IMR-90 (cell line): Measurements from ENCODE around the gene XPO6. TPM values are rescaled to one million over a fixed set of nuclear protein-coding genes. Genes with fewer than 3 reads are reported as not detected.

Experiments used
- ATAC-seq: fragments of 200-7000 bp; cut with Tn5 transposase; 2 replicates; pipeline ENCODE4 v1.9.1; 2020; ENCODE audit warnings: low read depth, mild to moderate bottlenecking, moderate library complexity
- BruUV-seq: library from RNA; stranded (reverse); fragments of 400-500 nt; replicated peaks from 2 replicates; lab custom pipeline; 2021; lab: Mats Ljungman, UMichigan
- CTCF ChIA-PET: fragments of 300-600 bp; formaldehyde crosslinking; extraction: SDS; loops from one replicate; lab custom pipeline; 2021; ENCODE audit warnings: antibody characterized with exemption; lab: Yijun Ruan, JAX
- POLR2A ChIA-PET: fragments of 300-600 bp; sonication (Branson Sonifier 250); formaldehyde crosslinking; loops from one replicate; lab custom pipeline; 2022; ENCODE audit warnings: antibody characterized with exemption; ENCODE audit not compliant: unreplicated experiment; lab: Charles Lee
- DNase-seq: peaks from one replicate; pipeline ENCODE4 v3.0.0; 2013
- H2AFZ ChIP-seq: replicated peaks from 2 replicates; pipeline ENCODE3; 2013; ENCODE audit warnings: low read length, mild to moderate bottlenecking; ENCODE audit not compliant: poor library complexity
- H2AK5ac ChIP-seq: 2 replicates; pipeline ENCODE4 v1.6.1; 2013; ENCODE audit warnings: low read depth, low read length, inconsistent platforms
- H2AK9ac ChIP-seq: replicated peaks from 2 replicates; pipeline ENCODE3; 2013; ENCODE audit warnings: mild to moderate bottlenecking, low read depth, low read length, moderate library complexity; ENCODE audit not compliant: poor library complexity
- H2BK120ac ChIP-seq: 2 replicates; pipeline ENCODE4 v1.6.1; 2013; ENCODE audit warnings: low read depth, low read length, inconsistent platforms
- H2BK15ac ChIP-seq: 3 replicates; pipeline ENCODE4 v1.6.1; 2013; ENCODE audit warnings: low read depth, low read length, inconsistent platforms
- H2BK20ac ChIP-seq: 2 replicates; pipeline ENCODE4 v1.6.1; 2013; ENCODE audit warnings: low read depth, mild to moderate bottlenecking, inconsistent platforms, low read length, moderate library complexity
- H2BK5ac ChIP-seq: 2 replicates; pipeline ENCODE4 v1.6.1; 2013; ENCODE audit warnings: mild to moderate bottlenecking, low read depth, low read length, inconsistent platforms; ENCODE audit not compliant: poor library complexity, severe bottlenecking
- H3K14ac ChIP-seq: replicated peaks from 2 replicates; pipeline ENCODE4 v1.6.1; 2013; ENCODE audit warnings: low read depth, low read length, inconsistent platforms
- H3K18ac ChIP-seq: 2 replicates; pipeline ENCODE4 v1.6.1; 2013; ENCODE audit warnings: low read depth, low read length, control low read depth
- H3K23ac ChIP-seq: 2 replicates; pipeline ENCODE4 v1.6.1; 2013; ENCODE audit warnings: low read depth, low read length, inconsistent platforms
- H3K27ac ChIP-seq: 2 replicates; pipeline ENCODE4 v1.5.1; 2013; ENCODE audit warnings: mild to moderate bottlenecking, control low read depth, low read length; ENCODE audit not compliant: insufficient read depth
- H3K27me3 ChIP-seq: 2 replicates; pipeline ENCODE4 v1.6.1; 2013; ENCODE audit warnings: low read length; ENCODE audit not compliant: control insufficient read depth, insufficient read depth
- H3K36me3 ChIP-seq: 2 replicates; pipeline ENCODE4 v1.6.1; 2013; ENCODE audit warnings: low read length, mixed read lengths; ENCODE audit not compliant: control insufficient read depth, insufficient read depth
- H3K4ac ChIP-seq: 2 replicates; pipeline ENCODE4 v1.6.1; 2013; ENCODE audit warnings: low read depth, low read length, inconsistent platforms
- H3K4me1 ChIP-seq: 2 replicates; pipeline ENCODE4 v1.6.1; 2013; ENCODE audit warnings: low read length, mixed read lengths; ENCODE audit not compliant: control insufficient read depth, insufficient read depth
- H3K4me2 ChIP-seq: 2 replicates; pipeline ENCODE4 v1.6.1; 2013; ENCODE audit warnings: low read depth, mild to moderate bottlenecking, control low read depth, low read length, moderate library complexity
- H3K4me3 ChIP-seq: 2 replicates; pipeline ENCODE4 v1.5.1; 2013; ENCODE audit warnings: low read depth, mild to moderate bottlenecking, control low read depth, low read length, moderate library complexity; ENCODE audit not compliant: insufficient read depth
- H3K56ac ChIP-seq: 2 replicates; pipeline ENCODE4 v1.6.1; 2013; ENCODE audit warnings: low read length, inconsistent platforms; ENCODE audit not compliant: insufficient read depth; ENCODE audit errors: extremely low read depth
- H3K79me1 ChIP-seq, 2 experiments: 2 replicates each; pipeline ENCODE4 v1.6.1; 2013; ENCODE audit warnings: low read length in 2 of 2, inconsistent platforms in 1 of 2, low read depth in 1 of 2
- H3K9ac ChIP-seq: 2 replicates; pipeline ENCODE4 v1.6.1; 2013; ENCODE audit warnings: low read depth, low read length, control low read depth
- H3K9me1 ChIP-seq: 2 replicates; pipeline ENCODE4 v1.6.1; 2013; ENCODE audit warnings: low read length, inconsistent platforms; ENCODE audit not compliant: insufficient read depth
- H3K9me3 ChIP-seq: 2 replicates; pipeline ENCODE4 v1.6.1; 2013; ENCODE audit warnings: low read length; ENCODE audit not compliant: control insufficient read depth, insufficient read depth
- H4K20me1 ChIP-seq: 2 replicates; pipeline ENCODE4 v1.6.1; 2013; ENCODE audit warnings: low read length, inconsistent platforms; ENCODE audit not compliant: insufficient read depth
- H4K5ac ChIP-seq: 2 replicates; pipeline ENCODE4 v1.6.1; 2013; ENCODE audit warnings: mild to moderate bottlenecking, low read depth, low read length, control low read depth
- H4K8ac ChIP-seq, 2 experiments: 2 replicates each; pipeline ENCODE4 v1.6.1; 2013; ENCODE audit warnings: low read depth in 2 of 2, low read length in 2 of 2, control low read depth in 1 of 2, inconsistent platforms in 1 of 2
- H4K91ac ChIP-seq: 2 replicates; pipeline ENCODE4 v1.6.1; 2013; ENCODE audit warnings: low read depth, low read length, inconsistent platforms; ENCODE audit not compliant: insufficient read depth
- BHLHE40 ChIP-seq: fragments of 150-350 bp; IDR thresholded peaks from 2 replicates; pipeline ENCODE4 v1.6.1; 2016; ENCODE audit warnings: mild to moderate bottlenecking, low read depth, low read length
- CEBPB ChIP-seq: IDR thresholded peaks from 2 replicates; pipeline ENCODE4 v1.6.1; 2012; ENCODE audit warnings: low read depth, low read length, improper control_type of control experiment
- CHD1 ChIP-seq: IDR thresholded peaks from 2 replicates; pipeline ENCODE4 v1.6.1; 2012; ENCODE audit warnings: low read depth, low read length, improper control_type of control experiment
- CTCF ChIP-seq: conservative IDR thresholded peaks from 2 replicates; pipeline ENCODE4 v1.5.1; 2012; ENCODE audit warnings: mild to moderate bottlenecking, low read depth, low read length, improper control_type of control experiment
- ELK1 ChIP-seq: fragments of 150-350 bp; IDR thresholded peaks from 2 replicates; pipeline ENCODE4 v1.6.1; 2016; ENCODE audit warnings: low read depth, mild to moderate bottlenecking, low read length, moderate library complexity, borderline replicate concordance
- MAFK ChIP-seq: IDR thresholded peaks from 2 replicates; pipeline ENCODE4 v1.6.1; 2012; ENCODE audit warnings: low read depth, low read length, improper control_type of control experiment
- MAZ ChIP-seq: IDR thresholded peaks from 2 replicates; pipeline ENCODE4 v1.6.1; 2012; ENCODE audit warnings: low read depth, mild to moderate bottlenecking, low read length, improper control_type of control experiment, moderate library complexity, borderline replicate concordance
- MXI1 ChIP-seq: IDR thresholded peaks from 2 replicates; pipeline ENCODE4 v1.6.1; 2012; ENCODE audit warnings: low read depth, mild to moderate bottlenecking, low read length, moderate library complexity, borderline replicate concordance
- NFE2L2 ChIP-seq: fragments of 150-350 bp; IDR thresholded peaks from 2 replicates; pipeline ENCODE4 v1.6.1; 2016; ENCODE audit warnings: low read depth, mild to moderate bottlenecking, low read length
- POLR2A ChIP-seq: IDR thresholded peaks from 2 replicates; pipeline ENCODE4 v1.6.1; 2012; ENCODE audit warnings: mild to moderate bottlenecking, low read depth, low read length
- RFX5 ChIP-seq: IDR thresholded peaks from 2 replicates; pipeline ENCODE4 v1.8.0; 2012; ENCODE audit warnings: low read depth, mild to moderate bottlenecking, low read length, moderate library complexity
- SMC3 ChIP-seq: fragments of 150-350 bp; IDR thresholded peaks from 2 replicates; pipeline ENCODE4 v1.6.1; 2016; ENCODE audit warnings: low read depth, mild to moderate bottlenecking, antibody characterized with exemption, low read length, moderate library complexity
- USF2 ChIP-seq: fragments of 150-350 bp; IDR thresholded peaks from 2 replicates; pipeline ENCODE4 v1.6.1; 2017; ENCODE audit warnings: mild to moderate bottlenecking, antibody characterized with exemption, low read length, low read depth
- WGBS, 2 experiments: methylation state at CpG; one replicate each; pipeline versions ENCODE4 v1.1.5 to v1.1.7; 2013; ENCODE audit warnings: missing lambda C conversion rate in 2 of 2; ENCODE audit not compliant: insufficient read length in 1 of 2; ENCODE audit errors: extremely low coverage in 2 of 2; 5-methylcytosine and 5-hydroxymethylcytosine counted together
- dilution Hi-C: fragments of 300-500 bp; cut with HindIII; formaldehyde crosslinking; loops from one replicate; pipeline ENCODE4 v1.14.3; 2018; ENCODE audit warnings: low sequenced_read_pairs; ENCODE audit not compliant: unreplicated experiment
- in situ Hi-C: fragments of 300-500 bp; cut with MboI; formaldehyde crosslinking; loops from 3 replicates; pipeline ENCODE4 v1.14.3; 2019; ENCODE audit warnings: low sequenced_read_pairs, inconsistent platforms, mixed read lengths
- intact Hi-C: fragments of 100-400 bp; cut with micrococcal nuclease; formaldehyde crosslinking; loops from 2 replicates; pipeline ENCODE4 v1.10.0; 2022
- polyA plus RNA-seq, 3 experiments: library from polyadenylated mRNA; depleted of rRNA; stranded (reverse); fragments of >200 nt; gene quantifications; 2 replicates each; pipeline ENCODE4 v1.2.3, GENCODE V29; 2012; ENCODE audit warnings: low replicate concordance in 1 of 3
- total RNA-seq: library from RNA; depleted of rRNA; stranded (reverse); fragments of >200 nt; gene quantifications from 2 replicates; pipeline ENCODE4 v1.2.3, GENCODE V29; 2012

Gene XPO6
- total and polyA plus RNA-seq, 2 of the 4 experiments (the other 2 are of a cell fraction): 108 to 184 TPM

GRCh38 chr16:28211758-28212531 lies at the start of gene XPO6 (continued):
- TF ChIP-seq NFE2L2 (peak; percentile 26; the same call in 1 of the 2 replicates), MXI1 (peak; percentile 82; the same call in 1 of the 2 replicates), SMC3 (no peak), BHLHE40 (peak; percentile 91), CEBPB (no peak)

GRCh38 chr16:28260193-28260592 lies 48.4 kb upstream of the XPO6 start:
- Histone ChIP-seq H3K23ac (no peak overlapping the region), H3K9me3 (0 out of 2 replicates have a peak, but pooled peaks cover 2% of the 10 kb centered on the region), H3K27ac (no peak overlapping the region), H4K91ac (no peak overlapping the region), H2AK9ac (no peak overlapping the region), H2AK5ac (no peak overlapping the region), H2BK15ac (no peak overlapping the region), H3K4me3 (no peak overlapping the region), H3K14ac (no peak overlapping the region), H3K27me3 (peaks cover 62% of the 10 kb centered on the region), H3K4me2 (no peak overlapping the region), H3K9me1 (no peaks in the 10 kb centered on the region), H3K79me1 (no peaks in the 10 kb centered on the region), H3K56ac (no peak overlapping the region), H4K5ac (no peak overlapping the region), H2BK20ac (no peak overlapping the region), H2AFZ (no peak overlapping the region), H4K8ac (no peak overlapping the region), H2BK120ac (no peak overlapping the region), H3K9ac (no peak overlapping the region), H3K4me1 (no peaks in the 10 kb centered on the region), H2BK5ac (no peak overlapping the region), H3K36me3 (no peaks in the 10 kb centered on the region), H4K20me1 (no peaks in the 10 kb centered on the region), H3K4ac (no peak overlapping the region), H3K18ac (no peak overlapping the region)
- no CpG with 5 or more reads among the region's 1 CpG for WGBS, 2 experiments
- BruUV-seq: no TSS peak
- in situ Hi-C loops: no loop called here
- dilution Hi-C loops: no loop called here
- intact Hi-C loops: no loop called here
- DNase-seq (no peak), ATAC-seq (no peak)
- POLR2A ChIA-PET: no interaction called here
- CTCF ChIA-PET: no interaction called here
- no peak for TF ChIP-seq MAFK
- TF ChIP-seq RFX5: no peak
- no peak for TF ChIP-seq USF2
- TF ChIP-seq MXI1: no peak
- no peak for TF ChIP-seq ELK1
- TF ChIP-seq CTCF: no peak
- TF ChIP-seq MAZ: no peak
- no peak for TF ChIP-seq POLR2A
- TF ChIP-seq CHD1: no peak
- no peak for TF ChIP-seq BHLHE40
